ENCODE measurements around the gene OR52W1.

Gene OR52W1

DNA sequence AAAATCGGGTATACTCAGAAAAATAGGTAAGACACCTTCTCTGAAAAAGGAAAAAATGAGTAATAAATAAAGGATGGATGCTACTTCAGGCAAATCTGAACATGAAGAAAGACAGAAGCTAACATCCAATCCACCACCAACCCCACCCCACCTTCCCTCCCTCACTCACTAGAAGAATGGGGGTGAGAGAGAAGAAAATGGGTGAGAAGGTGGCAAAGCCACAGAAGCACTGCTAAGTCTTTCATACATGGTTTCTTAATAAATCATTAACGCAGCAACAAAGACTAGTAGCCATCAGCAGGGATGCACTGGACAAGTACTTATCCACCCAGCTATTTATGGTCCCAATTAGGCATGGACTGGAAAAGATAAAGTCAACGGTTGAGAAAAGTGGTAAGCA lies 29.5 kb downstream of the OR52W1 start:
- no peak for TF ChIP-seq EZH2 (optimal IDR thresholded peaks at IDR 0.05; ENCODE audit: low read depth, low read length)
- TF ChIP-seq, protein P1, sequence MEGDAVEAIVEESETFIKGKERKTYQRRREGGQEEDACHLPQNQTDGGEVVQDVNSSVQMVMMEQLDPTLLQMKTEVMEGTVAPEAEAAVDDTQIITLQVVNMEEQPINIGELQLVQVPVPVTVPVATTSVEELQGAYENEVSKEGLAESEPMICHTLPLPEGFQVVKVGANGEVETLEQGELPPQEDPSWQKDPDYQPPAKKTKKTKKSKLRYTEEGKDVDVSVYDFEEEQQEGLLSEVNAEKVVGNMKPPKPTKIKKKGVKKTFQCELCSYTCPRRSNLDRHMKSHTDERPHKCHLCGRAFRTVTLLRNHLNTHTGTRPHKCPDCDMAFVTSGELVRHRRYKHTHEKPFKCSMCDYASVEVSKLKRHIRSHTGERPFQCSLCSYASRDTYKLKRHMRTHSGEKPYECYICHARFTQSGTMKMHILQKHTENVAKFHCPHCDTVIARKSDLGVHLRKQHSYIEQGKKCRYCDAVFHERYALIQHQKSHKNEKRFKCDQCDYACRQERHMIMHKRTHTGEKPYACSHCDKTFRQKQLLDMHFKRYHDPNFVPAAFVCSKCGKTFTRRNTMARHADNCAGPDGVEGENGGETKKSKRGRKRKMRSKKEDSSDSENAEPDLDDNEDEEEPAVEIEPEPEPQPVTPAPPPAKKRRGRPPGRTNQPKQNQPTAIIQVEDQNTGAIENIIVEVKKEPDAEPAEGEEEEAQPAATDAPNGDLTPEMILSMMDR (IDR thresholded peaks at IDR 0.05; ENCODE audit: low read length), result no peak
- no peak for TF ChIP-seq EZH2phosphoT487 (IDR thresholded peaks at IDR 0.05; ENCODE audit: low read length)
- no peaks in the 10 kb centered on the region for H4K20me1 ChIP-seq (ENCODE audit: insufficient read depth, low read length)
- no peaks in the 10 kb centered on the region for H3F3A ChIP-seq (ENCODE audit: insufficient read depth, low read length)
- DNase-seq, result no peak
- no peaks in the 10 kb centered on the region for H3K9me3 ChIP-seq (replicated peaks; ENCODE audit: insufficient read depth, low read length)
- no peaks in the 10 kb centered on the region for H3K27me3 ChIP-seq (replicated peaks; ENCODE audit: insufficient read depth, low read length)
- no peak overlapping the region for H3K4me2 ChIP-seq (ENCODE audit: low read depth, low read length)
- H3K79me2 ChIP-seq (ENCODE audit: low read length), result peaks cover 83% of the 10 kb centered on the region
- no peaks in the 10 kb centered on the region for H3K9me2 ChIP-seq (replicated peaks; ENCODE audit: insufficient read depth, low read length)
- no peak overlapping the region for H3K27ac ChIP-seq (ENCODE audit: low read length)
- H3K4me3 ChIP-seq (ENCODE audit: low read length), result no peak overlapping the region
- H2AFZ ChIP-seq (ENCODE audit: low read length), result no peak overlapping the region
- peaks cover 7% of the 10 kb centered on the region; the same call in 1 of the 2 replicates for H3K4me1 ChIP-seq (ENCODE audit: low read length)
- H3K9ac ChIP-seq (ENCODE audit: low read length), result no peak overlapping the region
- H3K36me3 ChIP-seq (replicated peaks; ENCODE audit: insufficient read depth, low read length), result no peaks in the 10 kb centered on the region

DNA sequence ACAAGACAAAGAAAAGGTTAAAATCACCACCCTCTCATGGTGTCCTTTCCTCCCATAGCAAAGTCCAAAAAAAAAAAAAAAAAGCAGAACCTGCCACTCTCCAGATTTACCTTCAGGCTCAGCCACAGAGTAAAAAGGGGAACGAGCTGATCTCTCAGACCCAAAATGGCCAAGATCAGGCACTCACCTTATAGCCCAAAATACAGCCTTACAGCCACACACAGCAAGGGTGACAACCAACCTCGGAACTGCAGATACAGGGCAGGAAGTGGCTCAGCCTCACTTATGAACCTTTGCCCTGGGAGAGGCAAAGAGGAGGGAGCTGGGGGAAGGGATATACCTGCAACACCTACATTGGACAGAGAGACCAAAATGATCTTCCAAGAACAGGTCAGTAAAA lies 30.9 kb downstream of the OR52W1 start:
- H3F3A ChIP-seq (ENCODE audit: insufficient read depth, low read length), result no peaks in the 10 kb centered on the region
- H3K27ac ChIP-seq (ENCODE audit: low read length), result no peak overlapping the region

DNA sequence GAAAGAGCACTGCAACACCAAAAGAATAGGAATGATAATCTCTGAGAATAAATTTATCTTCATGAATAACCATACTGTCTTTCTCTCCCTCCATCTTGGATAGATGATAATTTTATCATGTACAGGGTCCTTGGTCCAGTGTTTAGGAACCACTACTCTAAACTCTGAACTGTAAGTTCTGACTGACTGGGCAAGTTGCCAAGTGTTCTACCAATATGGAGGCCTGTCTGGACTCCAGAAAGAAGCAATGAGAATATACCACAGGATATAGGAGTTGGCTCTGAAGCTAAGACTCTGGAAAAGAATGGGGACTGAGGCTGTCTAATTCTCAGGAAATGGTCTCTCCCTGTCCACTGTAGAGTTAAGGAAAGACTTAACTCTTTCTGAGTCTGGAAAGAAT lies 33.9 kb downstream of the OR52W1 start:
- TF ChIP-seq, protein P1 (IDR thresholded peaks at IDR 0.05; ENCODE audit: low read length), result no peak
- no peak for TF ChIP-seq EZH2phosphoT487 (IDR thresholded peaks at IDR 0.05; ENCODE audit: low read length)
- no peak for TF ChIP-seq EZH2 (optimal IDR thresholded peaks at IDR 0.05; ENCODE audit: low read depth, low read length)
- H3K4me3 ChIP-seq (ENCODE audit: low read length), result no peak overlapping the region

More for the DNA sequence above, 30.9 kb downstream of the OR52W1 start:
- no peak overlapping the region for H3K4me2 ChIP-seq (ENCODE audit: low read depth, low read length)
- H3K9me3 ChIP-seq (replicated peaks; ENCODE audit: insufficient read depth, low read length), result no peaks in the 10 kb centered on the region
- no peak for DNase-seq
- H4K20me1 ChIP-seq (ENCODE audit: insufficient read depth, low read length), result no peaks in the 10 kb centered on the region
- H2AFZ ChIP-seq (ENCODE audit: low read length), result no peak overlapping the region
- no peak overlapping the region for H3K9ac ChIP-seq (ENCODE audit: low read length)
- no peaks in the 10 kb centered on the region for H3K9me2 ChIP-seq (replicated peaks; ENCODE audit: insufficient read depth, low read length)
- H3K4me1 ChIP-seq (ENCODE audit: low read length), result peaks cover 11% of the 10 kb centered on the region; the same call in 1 of the 2 replicates
- H3K4me3 ChIP-seq (ENCODE audit: low read length), result no peak overlapping the region
- H3K36me3 ChIP-seq (replicated peaks; ENCODE audit: insufficient read depth, low read length), result no peaks in the 10 kb centered on the region
- TF ChIP-seq, protein P1 (IDR thresholded peaks at IDR 0.05; ENCODE audit: low read length), result no peak
- TF ChIP-seq EZH2phosphoT487 (IDR thresholded peaks at IDR 0.05; ENCODE audit: low read length), result no peak
- no peak for TF ChIP-seq EZH2 (optimal IDR thresholded peaks at IDR 0.05; ENCODE audit: low read depth, low read length)
- peaks cover 86% of the 10 kb centered on the region for H3K79me2 ChIP-seq (ENCODE audit: low read length)
- no peaks in the 10 kb centered on the region for H3K27me3 ChIP-seq (replicated peaks; ENCODE audit: insufficient read depth, low read length)

More for the DNA sequence above, 33.9 kb downstream of the OR52W1 start:
- no peak overlapping the region for H2AFZ ChIP-seq (ENCODE audit: low read length)
- 0 out of 2 replicates have a peak overlapping the region, but pooled peaks have one; percentile 87 for H3K4me2 ChIP-seq (ENCODE audit: low read depth, low read length)
- no peak for DNase-seq
- H3K27me3 ChIP-seq (replicated peaks; ENCODE audit: insufficient read depth, low read length), result no peaks in the 10 kb centered on the region
- no peak overlapping the region for H3K27ac ChIP-seq (ENCODE audit: low read length)
- H3K9ac ChIP-seq (ENCODE audit: low read length), result no peak overlapping the region
- H3K9me3 ChIP-seq (replicated peaks; ENCODE audit: insufficient read depth, low read length), result no peaks in the 10 kb centered on the region
- H4K20me1 ChIP-seq (ENCODE audit: insufficient read depth, low read length), result no peaks in the 10 kb centered on the region
- H3K4me1 ChIP-seq (ENCODE audit: low read length), result peaks cover 11% of the 10 kb centered on the region; the same call in 1 of the 2 replicates
- H3F3A ChIP-seq (ENCODE audit: insufficient read depth, low read length), result no peaks in the 10 kb centered on the region
- H3K79me2 ChIP-seq (ENCODE audit: low read length), result peaks cover 59% of the 10 kb centered on the region
- H3K9me2 ChIP-seq (replicated peaks; ENCODE audit: insufficient read depth, low read length), result no peaks in the 10 kb centered on the region
- no peaks in the 10 kb centered on the region for H3K36me3 ChIP-seq (replicated peaks; ENCODE audit: insufficient read depth, low read length)

Data from MM.1S (cell line).